PC-9 (cell line): ENCODE data around the gene TFB2M. TPM values are rescaled to one million over a fixed set of nuclear protein-coding genes. Genes with fewer than 3 reads are reported as not detected.

Experiments used
- BruUV-seq: library from RNA; stranded (reverse); fragments of 400-500 nt; replicated peaks from 2 replicates; lab custom pipeline; 2021; lab: Mats Ljungman, UMichigan
- CTCF ChIA-PET: fragments of 300-600 bp; sonication (Branson Sonifier 250); formaldehyde crosslinking; loops from one replicate; lab custom pipeline; 2022; ENCODE audit warnings: antibody characterized with exemption; lab: Charles Lee
- POLR2A ChIA-PET: fragments of 300-600 bp; sonication (Branson Sonifier 250); formaldehyde crosslinking; loops from one replicate; lab custom pipeline; 2022; ENCODE audit warnings: antibody characterized with exemption; ENCODE audit not compliant: unreplicated experiment; lab: Charles Lee
- DNase-seq, 2 experiments: peaks; one replicate each; pipeline versions ENCODE4 v3.0.0 to v3.0.0-alpha.2; 2015 to 2022; ENCODE audit warnings: mixed read lengths in 1 of 2
- H2AFZ ChIP-seq: fragments of 200-600 bp; sonication (generic); 2 replicates; pipeline ENCODE4 v1.8.1; 2017; ENCODE audit warnings: antibody characterized with exemption
- H3F3A ChIP-seq: fragments of 200-600 bp; sonication (generic); 2 replicates; pipeline ENCODE4 v1.8.1; 2017; ENCODE audit warnings: antibody characterized with exemption, mild to moderate bottlenecking, low read depth; ENCODE audit not compliant: insufficient read depth
- H3K27ac ChIP-seq: fragments of 200-600 bp; sonication (generic); 2 replicates; pipeline ENCODE4 v1.6.1; 2016; ENCODE audit warnings: mixed run types
- H3K27me3 ChIP-seq: fragments of 200-600 bp; sonication (generic); 2 replicates; pipeline ENCODE4 v1.6.1; 2016; ENCODE audit warnings: low read depth, mixed run types; ENCODE audit not compliant: insufficient read depth
- H3K36me3 ChIP-seq: fragments of 200-600 bp; sonication (generic); 2 replicates; pipeline ENCODE4 v1.6.1; 2016; ENCODE audit warnings: low read depth, mixed run types
- H3K4me1 ChIP-seq: fragments of 200-600 bp; sonication (generic); replicated peaks from 2 replicates; pipeline ENCODE4 v1.6.1; 2016; ENCODE audit warnings: mixed run types; ENCODE audit not compliant: insufficient read depth
- H3K4me2 ChIP-seq: fragments of 200-600 bp; sonication (generic); 2 replicates; pipeline ENCODE4 v1.6.1; 2017; ENCODE audit warnings: mixed run types
- H3K4me3 ChIP-seq: fragments of 200-600 bp; sonication (generic); 2 replicates; pipeline ENCODE4 v1.6.1; 2016; ENCODE audit warnings: mixed run types
- H3K79me2 ChIP-seq: fragments of 200-600 bp; sonication (generic); 2 replicates; pipeline ENCODE4 v1.6.1; 2017; ENCODE audit warnings: low read depth, mixed run types
- H3K9me2 ChIP-seq: fragments of 200-600 bp; sonication (generic); 2 replicates; pipeline ENCODE4 v1.8.1; 2017; ENCODE audit warnings: mild to moderate bottlenecking; ENCODE audit not compliant: insufficient read depth
- H3K9me3 ChIP-seq: fragments of 200-600 bp; sonication (generic); 2 replicates; pipeline ENCODE4 v1.8.1; 2016; ENCODE audit warnings: low read depth; ENCODE audit not compliant: insufficient read depth
- H4K20me1 ChIP-seq: fragments of 200-600 bp; sonication (generic); 2 replicates; pipeline ENCODE4 v1.8.1; 2017; ENCODE audit not compliant: insufficient read depth
- CTCF ChIP-seq: fragments of 200-600 bp; sonication (generic); conservative IDR thresholded peaks from 2 replicates; pipeline ENCODE4 v1.6.1; 2017; ENCODE audit warnings: mixed run types, antibody characterized with exemption, mild to moderate bottlenecking, moderate library complexity
- EZH2 ChIP-seq: fragments of 200-600 bp; sonication (generic); IDR thresholded peaks from 2 replicates; pipeline ENCODE4 v1.8.0; 2017; ENCODE audit warnings: antibody characterized with exemption, low read depth
- intact Hi-C: fragments of 100-400 bp; cut with micrococcal nuclease; formaldehyde crosslinking; loops from one replicate; pipeline ENCODE4 v1.10.0; 2022; ENCODE audit not compliant: unreplicated experiment
- total RNA-seq: library from RNA; stranded (reverse); gene quantifications from 2 replicates; pipeline ENCODE4 v1.2.3, GENCODE V29; 2021

Gene TFB2M
- total RNA-seq, 1 experiment from 2014 or later: 16.2 TPM

DNA sequence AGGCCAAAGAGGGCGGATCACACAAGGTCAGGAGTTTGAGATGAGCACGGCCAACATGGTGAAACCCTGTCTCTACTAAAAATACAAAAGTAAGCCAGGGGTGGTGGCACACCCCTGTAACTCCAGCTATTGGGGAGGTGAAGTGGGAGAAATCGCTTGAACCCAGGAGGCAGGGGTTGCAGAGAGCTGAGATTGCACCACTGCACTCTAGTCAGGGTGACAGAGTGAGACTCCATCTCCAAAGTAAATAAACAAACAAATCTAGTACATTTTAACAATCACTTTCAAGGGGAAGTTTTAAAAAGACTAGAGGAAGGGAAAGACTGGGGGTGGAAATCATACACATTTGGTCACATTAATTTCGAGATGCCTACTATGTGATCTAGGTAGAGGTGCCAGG is 6.8 kb downstream of the TFB2M start:
- Histone ChIP-seq H4K20me1 (peaks cover 7% of the 10 kb centered on the region; the same call in 1 of the 2 replicates), H3K9me2 (no peaks in the 10 kb centered on the region), H3K36me3 (no peaks in the 10 kb centered on the region), H3K9me3 (no peaks in the 10 kb centered on the region), H3K27me3 (no peaks in the 10 kb centered on the region), H3F3A (no peaks in the 10 kb centered on the region), H3K4me3 (no peak overlapping the region), H3K79me2 (peaks cover 15% of the 10 kb centered on the region), H3K4me1 (no peaks in the 10 kb centered on the region; the same call in 1 of the 2 replicates), H3K4me2 (no peak overlapping the region), H2AFZ (no peak overlapping the region), H3K27ac (no peak overlapping the region)
- no peak for TF ChIP-seq CTCF
- no peak for TF ChIP-seq EZH2
- CTCF ChIA-PET: no interaction called here
- BruUV-seq: no TSS peak
- DNase-seq: no peak
- intact Hi-C loops: no loop called here
- POLR2A ChIA-PET: no interaction called here

DNA sequence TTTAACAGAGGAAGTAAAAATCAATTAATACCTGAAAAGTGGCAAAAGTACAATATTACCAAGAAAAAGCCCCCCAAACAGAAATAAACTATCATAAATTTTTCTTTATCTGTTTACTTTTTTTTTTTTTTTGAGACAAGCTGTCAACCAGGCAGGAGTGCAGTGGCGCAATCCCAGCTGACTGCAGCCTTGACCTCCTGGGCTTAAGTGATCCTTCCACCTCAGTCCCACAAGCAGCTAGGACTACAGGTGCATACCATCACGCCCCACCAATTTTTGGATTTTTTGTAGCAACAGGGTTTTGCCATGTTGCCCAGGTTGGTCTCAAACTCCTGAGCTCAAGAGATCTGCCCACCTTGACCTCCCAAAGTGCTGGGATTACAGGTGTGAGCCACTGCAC is 8.0 kb downstream of the TFB2M start:
- Histone ChIP-seq H3F3A (no peaks in the 10 kb centered on the region), H3K36me3 (no peaks in the 10 kb centered on the region), H3K27ac (no peak overlapping the region), H2AFZ (no peak overlapping the region), H3K9me2 (no peaks in the 10 kb centered on the region), H3K9me3 (no peaks in the 10 kb centered on the region), H3K4me2 (no peak overlapping the region), H3K27me3 (no peaks in the 10 kb centered on the region), H3K79me2 (peaks cover 5% of the 10 kb centered on the region; the same call in 1 of the 2 replicates), H3K4me3 (no peak overlapping the region), H3K4me1 (no peaks in the 10 kb centered on the region), H4K20me1 (peaks cover 7% of the 10 kb centered on the region; the same call in 1 of the 2 replicates)
- TF ChIP-seq EZH2 (no peak), CTCF (no peak)
- no TSS peak for BruUV-seq
- intact Hi-C loops: no loop called here
- POLR2A ChIA-PET: no interaction called here
- CTCF ChIA-PET: no interaction called here
- DNase-seq: no peak

GRCh38 chr1:246554201-246554600 is 11.9 kb downstream of the TFB2M start:
- no peaks in the 10 kb centered on the region for H3K4me1 ChIP-seq
- 0 out of 2 replicates have a peak, but pooled peaks cover 2% of the 10 kb centered on the region for H3K79me2 ChIP-seq

More at GRCh38 chr1:246554201-246554600, 11.9 kb downstream of the TFB2M start:
- CTCF ChIA-PET: no interaction called here
- Histone ChIP-seq H3K9me2 (no peaks in the 10 kb centered on the region), H3K9me3 (no peaks in the 10 kb centered on the region), H3K27ac (no peak overlapping the region), H2AFZ (no peak overlapping the region), H3K4me2 (no peak overlapping the region), H4K20me1 (peaks cover 7% of the 10 kb centered on the region; the same call in 1 of the 2 replicates), H3F3A (no peaks in the 10 kb centered on the region), H3K4me3 (no peak overlapping the region), H3K36me3 (no peaks in the 10 kb centered on the region), H3K27me3 (no peaks in the 10 kb centered on the region)
- TF ChIP-seq EZH2: no peak
- TF ChIP-seq CTCF: no peak
- BruUV-seq: no TSS peak
- POLR2A ChIA-PET: no interaction called here
- intact Hi-C loops: no loop called here
- DNase-seq: no peak
